GM13976 (cell line): ENCODE results near the gene VPS18.

Experiments used
- DNase-seq: peaks from one replicate; pipeline ENCODE4 v3.0.0; 2012; ENCODE audit warnings: low spot score
- CTCF ChIP-seq: IDR thresholded peaks from 2 replicates; pipeline ENCODE4 v1.5.1; 2012; ENCODE audit warnings: borderline replicate concordance, mild to moderate bottlenecking; ENCODE audit not compliant: insufficient read depth; ENCODE audit errors: extremely low read depth, missing control alignments, control extremely low read depth
- in situ Hi-C: fragments of 300-500 bp; cut with MboI; formaldehyde crosslinking; loops from one replicate; pipeline ENCODE4 v1.12.0; 2022; ENCODE audit warnings: low sequenced_read_pairs, mixed read lengths, inconsistent platforms; ENCODE audit not compliant: unreplicated experiment

VPS18 gene

GRCh38 chr15:40891810-40892446, 2.3 kb upstream of the VPS18 start:
- in situ Hi-C loops: loop anchor here (5.0 kb wide), 1 partner anchor 40 kb away; no protein-coding TSS in a partner anchor
- DNase-seq: peak; percentile 68
- TF ChIP-seq CTCF: peak; percentile 72

GRCh38 chr15:40892447-40893012, 1.7 kb upstream of the VPS18 start:
- in situ Hi-C loops: loop anchor here (5.0 kb wide), 1 partner anchor 40 kb away; no protein-coding TSS in a partner anchor
- no peak for TF ChIP-seq CTCF
- no peak for DNase-seq

- in situ Hi-C loops: loop anchor here (5.0 kb wide), 1 partner anchor 41 kb away; no protein-coding TSS in a partner anchor
- no peak for TF ChIP-seq CTCF
These were observed 1.1 kb upstream of the VPS18 start for GRCh38 chr15:40893019-40893670.

GRCh38 chr15:40894681-40895448, 615 bp downstream of the VPS18 start:
- peak; percentile 18 for TF ChIP-seq CTCF
- peak; percentile 73 for DNase-seq
- in situ Hi-C loops: loop anchor here (5.0 kb wide), 1 partner anchor 43 kb away; no protein-coding TSS in a partner anchor

More at GRCh38 chr15:40893019-40893670, 1.1 kb upstream of the VPS18 start:
- DNase-seq: no peak

- TF ChIP-seq CTCF: no peak
- DNase-seq: no peak
- in situ Hi-C loops: loop anchor here (25.0 kb wide), 1 partner anchor 113 kb away; no protein-coding TSS in a partner anchor
These were observed 5.4 kb downstream of the VPS18 start for GRCh38 chr15:40899536-40900207.
